ENCODE data around the gene CATSPER3.

The CATSPER3 gene

GRCh38 chr5:135009736-135010501 is 42.2 kb downstream of the CATSPER3 start:
- Histone ChIP-seq H3K4me3 (no peak overlapping the region), H3K27ac (no peak overlapping the region)
- TF ChIP-seq CTCF (IDR thresholded peaks at IDR 0.05): no peak
- peak; percentile 45 for DNase-seq (ENCODE audit: low spot score)

- no peak overlapping the region for H3K27ac ChIP-seq
- no peak overlapping the region for H3K4me3 ChIP-seq
- peak; percentile 53 for DNase-seq (ENCODE audit: low spot score)
- TF ChIP-seq CTCF (IDR thresholded peaks at IDR 0.05): no peak
Observed at GRCh38 chr5:135010502-135011354, 43.0 kb downstream of the CATSPER3 start.

GRCh38 chr5:135011355-135012032 is 43.8 kb downstream of the CATSPER3 start:
- H3K27ac ChIP-seq: no peak overlapping the region
- TF ChIP-seq CTCF (IDR thresholded peaks at IDR 0.05): no peak
- H3K4me3 ChIP-seq: no peak overlapping the region
- DNase-seq (ENCODE audit: low spot score): peak; percentile 36

- no peak overlapping the region for H3K27ac ChIP-seq
- DNase-seq (ENCODE audit: low spot score): peak; percentile 43
- TF ChIP-seq CTCF (IDR thresholded peaks at IDR 0.05): no peak
Observed at GRCh38 chr5:135012033-135012588, 44.4 kb downstream of the CATSPER3 start.

GRCh38 chr5:135012951-135013391 is 45.3 kb downstream of the CATSPER3 start:
- H3K4me3 ChIP-seq: no peak overlapping the region
- DNase-seq (ENCODE audit: low spot score): peak; percentile 70
- TF ChIP-seq CTCF (IDR thresholded peaks at IDR 0.05): no peak
- peak overlapping the region in 1 of 2 donors; percentile 68 for H3K27ac ChIP-seq

More at GRCh38 chr5:135012033-135012588, 44.4 kb downstream of the CATSPER3 start:
- H3K4me3 ChIP-seq: no peak overlapping the region

- DNase-seq (ENCODE audit: low spot score): peak; percentile 41
- Histone ChIP-seq H3K4me3 (no peak overlapping the region), H3K27ac (peak overlapping the region; percentile 42 to 68)
- no peak for TF ChIP-seq CTCF (IDR thresholded peaks at IDR 0.05)
Observed at GRCh38 chr5:135013445-135013844, 45.7 kb downstream of the CATSPER3 start.

All from coronary artery (tissue), 2 donors.